HL-60 (cell line): ENCODE data around the gene ABCG1.

Source experiments
- DNase-seq, 2 experiments: peaks; one replicate each; pipeline ENCODE4 v3.0.0-alpha.2; 2010 to 2020; ENCODE audit warnings: low read depth in 1 of 2, low spot score in 1 of 2
- H3K27ac ChIP-seq: fragments of 250-450 bp; sonication (Bioruptor Pico); replicated peaks from 2 replicates; pipeline ENCODE4 v1.5.1; 2020; ENCODE audit warnings: mild to moderate bottlenecking, moderate library complexity
- H3K27me3 ChIP-seq: fragments of 250-450 bp; sonication (Bioruptor Pico); 2 replicates; pipeline ENCODE4 v1.5.1; 2021; ENCODE audit warnings: mild to moderate bottlenecking, moderate library complexity; ENCODE audit not compliant: insufficient read depth, poor library complexity, severe bottlenecking
- H3K4me3 ChIP-seq: replicated peaks from 2 replicates; pipeline ENCODE4 v1.5.1; 2011; ENCODE audit warnings: mild to moderate bottlenecking, control low read depth, low read length; ENCODE audit not compliant: insufficient read depth
- GABPA ChIP-seq: IDR thresholded peaks from 2 replicates; pipeline ENCODE4 v1.6.1; 2012; ENCODE audit warnings: low read depth
- POLR2AphosphoS5 ChIP-seq: IDR thresholded peaks from 2 replicates; pipeline ENCODE4 v1.6.1; 2012; ENCODE audit warnings: low read depth
- SPI1 ChIP-seq: IDR thresholded peaks from 2 replicates; pipeline ENCODE4 v1.6.1; 2012; ENCODE audit warnings: low read depth, mild to moderate bottlenecking, borderline replicate concordance
- TF ChIP-seq, protein P1 (sequence below): IDR thresholded peaks from one replicate; pipeline ENCODE4 v1.5.1; 2011; ENCODE audit warnings: low read length, control low read depth, inconsistent platforms; ENCODE audit not compliant: insufficient read depth
- TF ChIP-seq, protein P2 (sequence below): IDR thresholded peaks from 2 replicates; pipeline ENCODE4 v1.6.1; 2012; ENCODE audit warnings: low read depth; ENCODE audit not compliant: insufficient replicate concordance

The ABCG1 gene

GRCh38 chr21:42305707-42306147 lies 86.8 kb downstream of the ABCG1 start:
- TF ChIP-seq, protein P1, sequence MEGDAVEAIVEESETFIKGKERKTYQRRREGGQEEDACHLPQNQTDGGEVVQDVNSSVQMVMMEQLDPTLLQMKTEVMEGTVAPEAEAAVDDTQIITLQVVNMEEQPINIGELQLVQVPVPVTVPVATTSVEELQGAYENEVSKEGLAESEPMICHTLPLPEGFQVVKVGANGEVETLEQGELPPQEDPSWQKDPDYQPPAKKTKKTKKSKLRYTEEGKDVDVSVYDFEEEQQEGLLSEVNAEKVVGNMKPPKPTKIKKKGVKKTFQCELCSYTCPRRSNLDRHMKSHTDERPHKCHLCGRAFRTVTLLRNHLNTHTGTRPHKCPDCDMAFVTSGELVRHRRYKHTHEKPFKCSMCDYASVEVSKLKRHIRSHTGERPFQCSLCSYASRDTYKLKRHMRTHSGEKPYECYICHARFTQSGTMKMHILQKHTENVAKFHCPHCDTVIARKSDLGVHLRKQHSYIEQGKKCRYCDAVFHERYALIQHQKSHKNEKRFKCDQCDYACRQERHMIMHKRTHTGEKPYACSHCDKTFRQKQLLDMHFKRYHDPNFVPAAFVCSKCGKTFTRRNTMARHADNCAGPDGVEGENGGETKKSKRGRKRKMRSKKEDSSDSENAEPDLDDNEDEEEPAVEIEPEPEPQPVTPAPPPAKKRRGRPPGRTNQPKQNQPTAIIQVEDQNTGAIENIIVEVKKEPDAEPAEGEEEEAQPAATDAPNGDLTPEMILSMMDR, result no peak
- TF ChIP-seq, protein P2, sequence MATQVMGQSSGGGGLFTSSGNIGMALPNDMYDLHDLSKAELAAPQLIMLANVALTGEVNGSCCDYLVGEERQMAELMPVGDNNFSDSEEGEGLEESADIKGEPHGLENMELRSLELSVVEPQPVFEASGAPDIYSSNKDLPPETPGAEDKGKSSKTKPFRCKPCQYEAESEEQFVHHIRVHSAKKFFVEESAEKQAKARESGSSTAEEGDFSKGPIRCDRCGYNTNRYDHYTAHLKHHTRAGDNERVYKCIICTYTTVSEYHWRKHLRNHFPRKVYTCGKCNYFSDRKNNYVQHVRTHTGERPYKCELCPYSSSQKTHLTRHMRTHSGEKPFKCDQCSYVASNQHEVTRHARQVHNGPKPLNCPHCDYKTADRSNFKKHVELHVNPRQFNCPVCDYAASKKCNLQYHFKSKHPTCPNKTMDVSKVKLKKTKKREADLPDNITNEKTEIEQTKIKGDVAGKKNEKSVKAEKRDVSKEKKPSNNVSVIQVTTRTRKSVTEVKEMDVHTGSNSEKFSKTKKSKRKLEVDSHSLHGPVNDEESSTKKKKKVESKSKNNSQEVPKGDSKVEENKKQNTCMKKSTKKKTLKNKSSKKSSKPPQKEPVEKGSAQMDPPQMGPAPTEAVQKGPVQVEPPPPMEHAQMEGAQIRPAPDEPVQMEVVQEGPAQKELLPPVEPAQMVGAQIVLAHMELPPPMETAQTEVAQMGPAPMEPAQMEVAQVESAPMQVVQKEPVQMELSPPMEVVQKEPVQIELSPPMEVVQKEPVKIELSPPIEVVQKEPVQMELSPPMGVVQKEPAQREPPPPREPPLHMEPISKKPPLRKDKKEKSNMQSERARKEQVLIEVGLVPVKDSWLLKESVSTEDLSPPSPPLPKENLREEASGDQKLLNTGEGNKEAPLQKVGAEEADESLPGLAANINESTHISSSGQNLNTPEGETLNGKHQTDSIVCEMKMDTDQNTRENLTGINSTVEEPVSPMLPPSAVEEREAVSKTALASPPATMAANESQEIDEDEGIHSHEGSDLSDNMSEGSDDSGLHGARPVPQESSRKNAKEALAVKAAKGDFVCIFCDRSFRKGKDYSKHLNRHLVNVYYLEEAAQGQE, result no peak
- TF ChIP-seq POLR2AphosphoS5, result no peak
- TF ChIP-seq GABPA, result no peak
- no peak for TF ChIP-seq SPI1
- no peaks in the 10 kb centered on the region for H3K27me3 ChIP-seq
- no peak overlapping the region for H3K27ac ChIP-seq
- H3K4me3 ChIP-seq, result no peak overlapping the region
- no peak for DNase-seq

DNA sequence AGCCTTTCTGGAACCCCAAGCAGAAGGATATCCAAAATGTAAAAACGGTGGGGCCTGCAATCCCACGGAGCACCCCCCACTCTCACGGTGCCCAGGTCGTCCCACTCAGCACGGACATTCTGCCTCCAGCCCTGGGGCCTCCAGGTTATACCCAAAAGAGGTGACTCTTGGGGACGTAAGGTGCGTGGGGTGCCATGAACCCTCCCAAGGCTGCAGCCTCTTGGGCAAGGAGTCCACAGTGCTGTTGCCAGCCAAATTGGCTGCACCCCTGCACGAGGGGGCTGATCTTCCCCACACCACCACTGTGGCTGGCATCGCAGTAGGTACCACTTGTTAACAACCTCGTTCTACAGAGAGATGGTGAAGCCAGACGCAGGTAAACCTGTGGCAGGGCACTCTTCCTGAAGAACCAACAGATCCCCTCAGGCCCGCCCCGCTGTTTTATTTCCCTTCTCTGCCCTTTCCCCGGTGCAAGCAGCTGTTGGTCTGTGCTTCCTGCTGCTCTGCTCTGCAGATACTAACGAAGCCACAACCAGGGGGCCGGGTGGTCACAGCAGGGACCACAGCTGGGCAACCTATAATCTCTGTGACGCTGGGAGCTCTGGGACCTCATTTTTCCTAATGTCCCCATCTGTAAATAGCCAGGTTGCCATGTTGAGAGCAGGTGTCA lies 87.6 kb downstream of the ABCG1 start:
- TF ChIP-seq, protein P1, result no peak
- TF ChIP-seq POLR2AphosphoS5, result 0 out of 2 replicates have a peak, but pooled peaks have one; percentile 23
- no peak overlapping the region for H3K27ac ChIP-seq
- no peak overlapping the region for H3K4me3 ChIP-seq
- no peaks in the 10 kb centered on the region for H3K27me3 ChIP-seq
- no peak for DNase-seq

- no peak overlapping the region for H3K27ac ChIP-seq
- H3K4me3 ChIP-seq, result no peak overlapping the region
- TF ChIP-seq POLR2AphosphoS5 (no peak), GABPA (no peak), SPI1 (no peak)
- TF ChIP-seq, protein P1, result no peak
- TF ChIP-seq, protein P2, result no peak
- no peak for DNase-seq
- H3K27me3 ChIP-seq, result no peaks in the 10 kb centered on the region
Observed at GRCh38 chr21:42307106-42307505, 88.2 kb downstream of the ABCG1 start.
